RCC 7860 (cell line): ENCODE results near the gene KRTAP19-6.
"Not testable (repeated sequence)": the region's sequence is repeated elsewhere in the genome, so short reads cannot be mapped to it uniquely, and the experiment has no call there.

Experiments used
- DNase-seq: peaks from one replicate; pipeline ENCODE4 v3.0.0-alpha.2; 2015; ENCODE audit warnings: low spot score
- FAIRE-seq: peaks from 2 replicates; lab custom pipeline; 2012; peaks lifted over from hg19 to GRCh38; lab: Jason Lieb, UNC

KRTAP19-6 gene

DNA sequence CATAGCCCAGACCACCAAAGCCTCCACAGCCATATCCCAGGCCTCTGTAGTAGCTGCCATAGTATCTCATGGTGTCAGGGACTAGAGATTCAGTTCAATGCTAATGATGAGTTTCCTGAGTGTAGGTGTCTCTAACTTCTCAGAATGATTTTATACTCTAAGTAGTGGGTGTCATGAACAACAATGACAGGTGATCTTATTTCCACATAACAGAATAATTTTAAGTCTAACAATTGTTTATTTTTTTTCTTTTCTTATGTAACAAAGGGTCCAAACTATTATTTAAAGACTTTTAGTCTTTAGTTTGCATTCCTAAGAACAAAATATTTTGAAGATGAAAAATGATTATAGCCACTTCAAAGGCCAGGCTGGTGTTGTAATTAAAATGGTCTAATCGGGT is at the start of gene KRTAP19-6:
Gene KRTAP19-6, minus strand, starts transcription at position 101 of the 400 bp plus-strand sequence. Its CDS starts 31 bp downstream, at position 70.
- FAIRE-seq: no peak
- no peak for DNase-seq

DNA sequence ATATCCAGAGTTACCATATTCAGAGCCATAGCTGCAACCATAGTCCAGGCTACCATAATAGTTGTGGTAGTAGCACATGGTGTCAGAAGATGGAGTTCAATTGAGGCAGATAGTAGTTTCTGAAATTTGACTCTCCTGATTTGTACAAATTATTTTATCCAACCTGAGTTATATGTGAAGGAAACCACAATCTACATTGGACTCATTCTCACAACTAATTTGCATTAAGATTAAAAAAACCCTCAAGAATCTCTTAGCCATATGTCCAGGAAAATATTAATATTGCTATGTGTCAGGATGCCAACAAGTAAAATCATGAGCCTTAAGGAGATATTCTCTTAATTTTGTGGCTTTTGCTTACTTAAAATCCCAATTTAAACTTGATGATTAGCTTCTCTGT is 48.6 kb upstream of the KRTAP19-6 start, which contains the start of gene KRTAP22-2:
Gene KRTAP22-2, minus strand, starts transcription at position 101 of the 400 bp plus-strand sequence.
- DNase-seq: no peak

DNA sequence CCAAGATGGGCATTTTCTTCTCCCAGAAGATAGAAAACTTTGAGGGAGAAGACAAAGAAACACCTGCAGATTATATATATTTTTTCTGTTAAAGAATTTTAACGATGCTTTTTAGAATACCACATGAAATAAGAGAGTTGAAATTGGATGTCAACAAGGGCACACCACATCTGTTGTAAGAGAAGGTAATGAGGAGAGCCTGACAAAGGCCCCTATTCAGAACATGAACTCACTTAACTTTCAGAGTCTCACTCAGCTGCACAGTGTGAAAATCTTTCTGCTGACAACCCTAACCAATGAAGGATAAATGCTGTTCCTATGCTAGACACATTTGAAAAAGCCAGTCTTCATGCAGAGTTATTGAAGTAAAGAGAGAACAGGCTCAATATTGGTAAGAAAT is 41.2 kb upstream of the KRTAP19-6 start:
- FAIRE-seq (no peak), DNase-seq (no peak)

More for the DNA sequence above, 48.6 kb upstream of the KRTAP19-6 start, which contains the start of gene KRTAP22-2:
- no peak for FAIRE-seq

DNA sequence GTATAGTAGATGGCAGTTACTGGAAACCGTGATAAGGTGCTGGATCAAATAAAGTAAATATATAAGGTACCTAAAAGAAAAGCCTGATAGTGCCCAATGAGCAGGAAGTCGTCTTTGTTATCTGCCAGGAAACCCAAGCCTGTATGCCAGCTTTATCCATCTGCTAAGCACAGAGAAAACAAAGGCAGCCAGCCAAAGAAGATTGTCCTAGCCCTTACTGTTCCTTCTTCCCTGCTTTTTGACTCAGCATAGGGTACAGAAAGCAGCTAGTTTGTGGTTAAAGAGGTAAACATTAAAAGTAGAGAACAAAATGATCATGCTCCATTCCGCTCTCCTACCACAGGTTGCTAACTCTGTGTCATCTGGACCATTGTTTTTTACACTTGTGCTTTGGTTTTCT is 38.5 kb upstream of the KRTAP19-6 start:
- DNase-seq (no peak), FAIRE-seq (no peak)

DNA sequence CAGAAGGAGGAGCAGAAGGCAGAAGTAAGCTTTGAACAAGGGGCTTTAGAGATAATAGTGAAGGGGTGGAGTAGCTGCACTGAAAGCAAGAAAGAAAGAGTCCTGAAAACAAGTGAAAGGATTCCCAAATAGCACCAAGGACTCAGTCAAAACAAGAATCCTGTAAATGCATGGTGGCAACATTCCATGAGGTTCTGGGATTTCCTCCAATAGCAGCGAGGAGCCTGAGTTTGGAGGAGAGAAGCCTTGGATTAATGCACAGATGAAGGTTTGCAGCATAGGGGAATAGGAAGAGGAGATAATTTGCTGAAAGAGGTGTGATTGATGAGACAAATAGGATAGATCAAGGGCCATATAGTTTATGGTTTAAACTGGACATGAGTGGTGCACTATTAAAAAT is 37.7 kb upstream of the KRTAP19-6 start:
- DNase-seq: no peak
- FAIRE-seq: no peak

- DNase-seq (no peak), FAIRE-seq (no peak)
These were observed 36.1 kb upstream of the KRTAP19-6 start for GRCh38 chr21:30577766-30578165.

DNA sequence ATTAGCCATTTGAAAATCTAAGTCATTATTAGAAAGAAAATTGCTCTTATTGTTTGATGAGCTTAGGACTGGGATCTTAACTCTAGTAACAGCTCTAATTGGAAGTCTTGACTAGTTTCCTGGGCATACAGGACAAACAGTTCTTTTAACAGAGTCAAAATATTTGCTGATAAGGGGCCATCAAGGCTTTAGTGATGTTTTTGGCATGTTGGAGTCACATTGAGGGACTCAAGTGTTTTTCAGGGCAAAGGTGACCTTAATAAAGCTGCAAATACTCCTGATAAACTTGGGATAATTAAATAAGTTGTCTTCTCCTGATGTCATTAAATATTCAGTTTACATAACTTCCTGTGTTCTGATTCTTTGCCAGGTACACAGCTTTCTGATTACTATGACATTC is 26.0 kb upstream of the KRTAP19-6 start:
- FAIRE-seq (no peak), DNase-seq (no peak)

GRCh38 chr21:30563630-30564029 is 22.0 kb upstream of the KRTAP19-6 start:
- DNase-seq (no peak), FAIRE-seq (no peak)

- DNase-seq (no peak), FAIRE-seq (no peak)
These were observed 21.4 kb upstream of the KRTAP19-6 start for GRCh38 chr21:30563072-30563471.

- no peak for DNase-seq
These were observed 20.3 kb upstream of the KRTAP19-6 start for GRCh38 chr21:30561957-30562356.

GRCh38 chr21:30561264-30561895 is 19.7 kb upstream of the KRTAP19-6 start, which contains the start of gene KRTAP19-7:
KRTAP19-7 (minus strand) TSS chr21:30561314; CDS start chr21:30561289, 25 bp downstream.
- DNase-seq (no peak), FAIRE-seq (no peak)

More at GRCh38 chr21:30561957-30562356, 20.3 kb upstream of the KRTAP19-6 start:
- FAIRE-seq: no peak

DNA sequence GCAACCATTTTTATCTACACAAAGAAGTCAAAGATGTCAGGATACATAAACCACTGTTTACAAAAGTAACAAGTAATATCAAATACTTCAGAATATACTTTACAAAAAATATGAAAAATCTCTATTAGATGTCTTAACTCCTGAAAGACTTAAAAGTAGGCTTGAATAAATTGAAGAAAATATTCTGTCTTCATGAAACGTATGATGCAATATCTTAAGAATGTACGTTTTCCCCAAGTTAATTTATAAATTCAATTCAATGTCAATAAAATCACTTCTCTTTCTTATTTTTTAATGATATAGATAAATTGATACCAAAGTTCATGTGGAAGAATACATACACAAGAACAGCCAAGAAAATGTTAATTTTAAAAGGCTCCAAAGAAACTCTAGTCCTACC is 13.4 kb upstream of the KRTAP19-6 start:
- FAIRE-seq (no peak), DNase-seq (no peak)

- FAIRE-seq (no peak), DNase-seq (no peak)
These were observed 11.1 kb upstream of the KRTAP19-6 start for GRCh38 chr21:30552782-30553181.

- no peak for DNase-seq
- no peak for FAIRE-seq
These were observed 22.8 kb downstream of the KRTAP19-6 start for GRCh38 chr21:30518876-30519275.

DNA sequence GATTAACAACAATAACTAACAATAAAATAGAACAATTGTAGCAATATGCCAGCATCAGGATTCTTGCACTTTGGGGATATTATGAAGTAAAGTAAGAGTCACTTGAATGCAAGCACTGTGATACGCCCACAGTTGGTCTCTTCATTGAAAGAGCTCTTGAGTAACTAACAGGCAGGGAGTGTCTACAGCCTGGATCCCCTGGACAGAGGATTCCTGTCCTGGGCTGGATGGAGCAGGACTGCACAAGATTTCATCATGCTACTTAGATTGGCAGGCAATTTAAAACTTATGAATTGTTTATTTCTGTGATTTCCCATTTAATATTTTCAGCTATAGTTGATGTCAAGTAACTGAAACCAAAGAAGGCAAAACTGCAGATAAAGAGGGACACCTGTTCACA is 26.0 kb downstream of the KRTAP19-6 start:
- FAIRE-seq (no peak), DNase-seq (no peak)

GRCh38 chr21:30505621-30506205 is 36.0 kb downstream of the KRTAP19-6 start:
- FAIRE-seq, DNase-seq: not testable (repeated sequence)

DNA sequence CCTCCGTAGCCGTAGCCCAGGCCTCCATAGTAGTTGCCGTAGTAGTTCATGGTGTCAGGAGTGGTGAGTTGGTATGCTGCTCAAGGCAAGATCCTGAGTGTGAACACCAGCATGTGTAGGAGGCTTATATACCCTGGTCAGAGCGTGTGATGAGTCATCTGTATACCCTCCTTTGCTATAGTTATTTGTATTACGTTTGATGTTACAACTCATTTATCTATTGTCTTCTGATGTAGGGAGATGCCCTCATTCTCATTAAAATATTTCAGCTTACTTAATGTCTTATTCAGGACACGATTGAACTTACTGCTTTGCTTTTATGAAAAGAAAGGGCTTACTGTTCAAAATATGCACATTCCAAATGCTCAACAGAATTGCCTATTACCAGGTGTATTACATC is 39.6 kb downstream of the KRTAP19-6 start, which contains the start of gene KRTAP19-5:
Gene KRTAP19-5, minus strand, starts transcription at position 101 of the 400 bp plus-strand sequence. Its CDS starts 51 bp downstream, at position 50.
- DNase-seq (no peak), FAIRE-seq (no peak)

- FAIRE-seq (no peak), DNase-seq (no peak)
These were observed 44.6 kb downstream of the KRTAP19-6 start, which contains the start of gene KRTAP19-4 for GRCh38 chr21:30497065-30497464. KRTAP19-4 (minus strand) TSS chr21:30497165; CDS start chr21:30497110, 55 bp downstream.

GRCh38 chr21:30491963-30492428 is 49.7 kb downstream of the KRTAP19-6 start, which contains the start of gene KRTAP19-3:
KRTAP19-3 (minus strand) TSS chr21:30492013; CDS start chr21:30491957, 56 bp downstream.
- FAIRE-seq: no peak
- no peak for DNase-seq
